ENCODE results near the gene QSOX2.

The QSOX2 gene

GRCh38 chr9:136245219-136246150, at the start of gene QSOX2:
TSS of gene QSOX2 (minus strand) at chr9:136245812. CDS start at chr9:136245803, 9 bp downstream.
- peak; percentile 87 for DNase-seq

GRCh38 chr9:136295055-136295454, 49.4 kb upstream of the QSOX2 start:
- no peak for DNase-seq

GRCh38 chr9:136294437-136294836, 48.8 kb upstream of the QSOX2 start:
- DNase-seq = no peak

GRCh38 chr9:136293476-136294077, 48.0 kb upstream of the QSOX2 start:
- no peak for DNase-seq

- no peak for DNase-seq
Measured at GRCh38 chr9:136292591-136293448, 47.2 kb upstream of the QSOX2 start.

- no peak for DNase-seq
Measured at GRCh38 chr9:136292026-136292538, 46.5 kb upstream of the QSOX2 start.

GRCh38 chr9:136291306-136292025, 45.9 kb upstream of the QSOX2 start:
- DNase-seq = no peak

GRCh38 chr9:136290508-136291000, 44.9 kb upstream of the QSOX2 start:
- no peak for DNase-seq

- no peak for DNase-seq
Measured at GRCh38 chr9:136289651-136290507, 44.3 kb upstream of the QSOX2 start.

GRCh38 chr9:136287960-136288753, 42.5 kb upstream of the QSOX2 start:
- DNase-seq = no peak

- no peak for DNase-seq
Measured at GRCh38 chr9:136286987-136287379, 41.4 kb upstream of the QSOX2 start.

GRCh38 chr9:136286359-136286986, 40.9 kb upstream of the QSOX2 start:
- DNase-seq = no peak

- DNase-seq = no peak
Measured at GRCh38 chr9:136285501-136286358, 40.1 kb upstream of the QSOX2 start.

- DNase-seq = no peak
Measured at GRCh38 chr9:136284951-136285350, 39.3 kb upstream of the QSOX2 start.

- no peak for DNase-seq
Measured at GRCh38 chr9:136284311-136284710, 38.7 kb upstream of the QSOX2 start.

- peak; percentile 75 for DNase-seq
Measured at GRCh38 chr9:136283291-136284235, 38.0 kb upstream of the QSOX2 start.

- DNase-seq = no peak
Measured at GRCh38 chr9:136282272-136282861, 36.8 kb upstream of the QSOX2 start.

Measured in CD4-positive, alpha-beta T cell treated with Interleukin-12 subunit alpha and Interleukin-12 subunit beta, for 1 hour (primary cell).